Esophagus (tissue), 2 donors: ENCODE measurements around the gene CFAP65. TPM values are rescaled to one million over a fixed set of nuclear protein-coding genes. Genes with fewer than 3 reads are reported as not detected.

Source experiments
- H3K27ac ChIP-seq, 2 donors: one replicate each; pipeline ENCODE4 v1.5.1; 2013; ENCODE audit warnings: low read depth in 2 of 2, mild to moderate bottlenecking in 2 of 2, inconsistent platforms in 1 of 2, low read length in 1 of 2, moderate library complexity in 1 of 2
- H3K27me3 ChIP-seq, 2 donors: one replicate each; pipeline ENCODE4 v1.6.1; 2013; ENCODE audit warnings: low read length in 2 of 2, control low read depth in 1 of 2, mild to moderate bottlenecking in 1 of 2; ENCODE audit not compliant: insufficient read depth in 2 of 2, control insufficient read depth in 1 of 2
- H3K36me3 ChIP-seq, 2 donors: one replicate each; pipeline ENCODE4 v1.6.1; 2013; ENCODE audit warnings: low read length in 1 of 2; ENCODE audit not compliant: control insufficient read depth in 2 of 2, insufficient read depth in 2 of 2
- H3K4me1 ChIP-seq, 2 donors: one replicate each; pipeline ENCODE4 v1.6.1; 2013; ENCODE audit warnings: low read length in 1 of 2; ENCODE audit not compliant: control insufficient read depth in 2 of 2, insufficient read depth in 2 of 2
- H3K4me3 ChIP-seq, 2 donors: one replicate each; pipeline ENCODE4 v1.5.1; 2013; ENCODE audit warnings: low read length in 2 of 2, mild to moderate bottlenecking in 2 of 2, low read depth in 1 of 2, moderate library complexity in 1 of 2
- H3K9me3 ChIP-seq, 2 donors: one replicate each; pipeline ENCODE4 v1.6.1; 2013; ENCODE audit warnings: mild to moderate bottlenecking in 2 of 2, low read depth in 1 of 2, low read length in 1 of 2, moderate library complexity in 1 of 2; ENCODE audit not compliant: control insufficient read depth in 2 of 2, insufficient read depth in 1 of 2
- WGBS, 2 donors: extraction: QIAGEN DNeasy Blood & Tissue Kit; methylation state at CpG; one replicate each; pipeline ENCODE4 v1.1.7; 2013; 5-methylcytosine and 5-hydroxymethylcytosine counted together
- polyA plus RNA-seq, 2 donors: library from polyadenylated mRNA; stranded (reverse); fragments of 200-250 nt; gene quantifications; one replicate each; pipeline ENCODE4 v1.2.3, GENCODE V29; 2013
- donor health status: healthy with polysubstance abuse.
- donor health status: Bipolar disorder and iron deficiency.

Gene CFAP65
- polyA plus RNA-seq, 2 donors: 0.01 TPM; not detected in 1

DNA sequence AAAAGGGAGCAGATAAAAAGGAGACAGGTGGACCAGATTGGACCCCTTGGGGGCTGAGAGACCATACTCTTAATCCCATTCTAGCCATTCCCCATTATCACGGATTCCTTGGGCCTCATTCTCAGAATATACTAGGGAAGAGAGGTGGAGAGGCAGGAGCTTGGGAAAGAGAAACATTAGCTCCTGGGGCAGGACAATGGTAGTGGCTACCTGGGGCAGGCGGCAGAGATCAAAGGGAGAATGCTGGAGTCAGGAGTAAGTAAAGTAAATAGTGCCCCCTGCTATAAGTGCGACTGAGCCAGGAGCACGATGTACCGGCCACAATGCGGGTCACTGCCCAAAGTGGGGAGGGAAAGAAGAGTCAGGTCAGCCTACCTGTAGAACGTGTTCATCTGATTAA, 39.8 kb upstream of the CFAP65 start:
- H3K27me3 ChIP-seq: no peaks in the 10 kb centered on the region
- 81 to 86% methylated on average over 7 of the region's 7 CpGs for WGBS, 2 donors
- no peak overlapping the region for H3K4me3 ChIP-seq
- H3K36me3 ChIP-seq: peaks cover 0 to 5% of the 10 kb centered on the region in 2 donors
- H3K27ac ChIP-seq: no peak overlapping the region
- H3K9me3 ChIP-seq: no peaks in the 10 kb centered on the region
- no peaks in the 10 kb centered on the region for H3K4me1 ChIP-seq

GRCh38 chr2:219079417-219079816, 38.1 kb upstream of the CFAP65 start:
- 79 to 88% methylated on average over 2 of the region's 2 CpGs for WGBS, 2 donors
- Histone ChIP-seq H3K4me3 (no peak overlapping the region), H3K27ac (no peak overlapping the region), H3K27me3 (no peaks in the 10 kb centered on the region), H3K4me1 (no peaks in the 10 kb centered on the region), H3K9me3 (no peaks in the 10 kb centered on the region), H3K36me3 (peaks cover 0 to 8% of the 10 kb centered on the region in 2 donors)

DNA sequence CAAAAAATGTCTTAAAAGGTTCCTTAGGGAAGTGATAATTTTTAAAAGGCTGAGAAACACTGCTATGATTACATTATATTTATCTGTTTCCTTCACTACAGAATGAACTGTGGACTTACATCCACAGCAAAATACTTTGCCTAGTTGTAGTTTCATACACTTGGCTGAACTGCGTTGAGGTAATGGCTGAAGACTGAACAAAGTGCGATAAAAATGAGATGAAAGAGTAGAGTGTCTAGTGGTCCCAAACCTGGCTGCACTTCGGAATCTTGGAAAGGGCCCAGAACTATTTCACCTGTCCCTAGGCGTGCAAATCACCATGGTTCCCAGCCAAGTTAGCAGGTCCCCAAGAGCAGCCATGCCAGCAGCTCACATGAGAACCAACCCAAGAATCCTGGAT, 37.6 kb upstream of the CFAP65 start:
- no peaks in the 10 kb centered on the region for H3K27me3 ChIP-seq
- no peaks in the 10 kb centered on the region for H3K4me1 ChIP-seq
- H3K36me3 ChIP-seq: peaks cover 0 to 8% of the 10 kb centered on the region in 2 donors
- H3K4me3 ChIP-seq: no peak overlapping the region
- 90 to 95% methylated on average over 4 of the region's 4 CpGs for WGBS, 2 donors
- H3K27ac ChIP-seq: no peak overlapping the region
- no peaks in the 10 kb centered on the region for H3K9me3 ChIP-seq

DNA sequence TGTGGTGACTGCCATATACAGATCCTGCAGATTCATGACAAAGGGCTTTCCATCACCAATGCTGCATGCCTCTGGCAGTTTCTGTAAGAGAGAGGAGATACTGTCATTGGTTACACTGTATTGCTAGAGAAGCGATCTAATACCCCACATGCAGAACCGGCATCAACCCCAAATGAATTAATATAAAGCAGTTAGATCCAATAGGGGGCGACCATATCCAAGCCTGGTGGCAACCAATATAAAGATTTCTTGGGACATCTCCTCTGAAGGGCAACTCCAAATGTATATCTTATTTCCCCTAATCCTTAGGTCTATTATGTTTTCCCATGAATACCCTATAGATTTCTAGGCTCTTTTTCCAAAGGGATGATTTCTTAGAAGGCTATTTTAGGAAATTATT, 36.8 kb upstream of the CFAP65 start:
- no peaks in the 10 kb centered on the region for H3K4me1 ChIP-seq
- no peaks in the 10 kb centered on the region for H3K9me3 ChIP-seq
- H3K27ac ChIP-seq: no peak overlapping the region
- peaks cover 0 to 9% of the 10 kb centered on the region in 2 donors for H3K36me3 ChIP-seq
- 84 to 92% methylated on average over 3 of the region's 3 CpGs for WGBS, 2 donors
- no peaks in the 10 kb centered on the region for H3K27me3 ChIP-seq
- no peak overlapping the region for H3K4me3 ChIP-seq

DNA sequence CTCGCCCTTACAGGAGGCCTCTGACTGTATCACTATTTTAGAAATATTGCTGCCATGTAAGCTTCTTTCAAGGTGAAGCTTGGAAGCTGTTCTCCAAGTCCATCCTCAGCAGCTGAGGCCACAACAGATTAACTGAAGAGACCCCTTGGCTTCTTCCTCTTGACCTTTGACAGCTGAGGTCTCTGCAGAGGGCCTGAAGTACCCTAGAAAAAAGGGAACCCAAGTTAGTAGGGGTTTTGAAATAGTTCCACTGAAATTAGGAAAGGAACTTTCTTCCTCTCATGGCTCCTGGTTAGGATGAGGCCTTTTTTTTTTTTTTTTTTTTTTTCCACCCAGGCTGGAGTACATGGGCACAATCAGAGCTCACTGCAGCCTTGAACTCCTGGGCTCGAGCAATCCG, 34.9 kb upstream of the CFAP65 start:
- WGBS, 2 donors: 95 to 97% methylated on average over 3 of the region's 3 CpGs
- Histone ChIP-seq H3K36me3 (peaks cover 0 to 10% of the 10 kb centered on the region in 2 donors), H3K27me3 (no peaks in the 10 kb centered on the region), H3K27ac (no peak overlapping the region), H3K4me1 (no peaks in the 10 kb centered on the region), H3K4me3 (no peak overlapping the region), H3K9me3 (no peaks in the 10 kb centered on the region)

DNA sequence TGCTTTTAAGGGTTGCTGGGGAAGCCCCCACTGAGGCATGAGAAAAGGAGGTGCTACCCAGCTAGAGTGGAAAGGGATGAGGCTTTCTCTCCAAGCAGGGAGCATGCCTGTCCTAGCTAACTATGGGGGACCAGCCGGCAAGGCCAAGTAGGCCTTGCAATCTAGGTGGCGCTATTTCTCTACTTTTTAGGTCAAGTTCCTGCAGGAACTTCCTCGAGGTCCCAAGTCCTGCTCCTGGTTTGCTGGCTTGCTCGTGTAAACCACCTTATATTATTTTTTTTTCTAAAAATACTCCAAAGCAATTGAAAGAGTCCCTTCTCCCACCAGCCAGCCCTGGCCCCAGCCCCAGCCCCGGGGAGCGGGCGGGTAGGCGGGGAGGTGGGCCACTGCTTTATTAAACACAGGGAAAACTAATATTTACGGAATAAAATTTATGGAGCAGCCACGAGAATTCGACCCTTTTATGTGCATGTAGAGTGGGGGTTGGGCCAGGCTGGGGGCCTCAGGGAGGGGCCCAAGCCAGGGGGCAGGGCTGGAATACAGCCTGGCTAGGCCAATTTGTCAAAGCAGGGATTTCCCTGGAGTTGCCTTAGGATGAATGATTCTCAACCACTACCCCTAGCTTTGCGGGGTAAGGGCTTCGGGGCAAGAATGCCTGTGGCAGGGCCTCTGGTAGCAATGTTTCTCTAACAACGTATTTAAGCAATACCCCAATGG, 32.3 kb upstream of the CFAP65 start:
- H3K4me3 ChIP-seq: no peak overlapping the region
- H3K9me3 ChIP-seq: no peaks in the 10 kb centered on the region
- H3K27ac ChIP-seq: no peak overlapping the region
- H3K36me3 ChIP-seq: peaks cover 0 to 10% of the 10 kb centered on the region in 2 donors
- 57 to 62% methylated on average over 14 of the region's 14 CpGs for WGBS, 2 donors
- H3K27me3 ChIP-seq: no peaks in the 10 kb centered on the region
- no peaks in the 10 kb centered on the region for H3K4me1 ChIP-seq

DNA sequence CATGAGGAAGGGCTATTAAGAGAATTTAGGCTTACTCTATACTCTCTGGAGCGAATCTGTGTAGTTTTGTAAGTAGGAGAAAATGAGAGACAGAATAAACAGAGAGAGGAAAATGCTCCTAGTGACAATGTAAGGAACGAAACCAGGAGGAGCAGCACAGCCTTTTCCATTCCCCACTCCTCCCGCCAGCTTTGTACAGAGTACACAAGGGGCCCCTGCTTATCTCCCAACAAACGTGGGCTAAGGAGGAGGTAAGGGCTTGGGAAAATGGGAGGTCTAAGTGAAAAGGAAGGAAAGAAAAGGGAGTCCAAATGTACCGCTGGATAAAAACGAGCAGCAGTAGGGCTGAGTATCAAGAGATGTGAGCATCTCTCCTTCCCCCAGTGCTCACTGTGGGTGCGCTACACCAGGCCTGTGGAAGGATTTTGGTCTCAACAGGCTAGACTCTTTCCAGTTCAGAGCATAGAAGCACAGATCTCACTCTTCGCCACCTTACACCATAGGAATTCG, 31.5 kb upstream of the CFAP65 start:
- no peak overlapping the region for H3K27ac ChIP-seq
- 88 to 90% methylated on average over 9 of the region's 9 CpGs for WGBS, 2 donors
- no peaks in the 10 kb centered on the region for H3K4me1 ChIP-seq
- H3K9me3 ChIP-seq: no peaks in the 10 kb centered on the region
- no peaks in the 10 kb centered on the region for H3K27me3 ChIP-seq
- H3K36me3 ChIP-seq: peaks cover 0 to 10% of the 10 kb centered on the region in 2 donors
- no peak overlapping the region for H3K4me3 ChIP-seq

DNA sequence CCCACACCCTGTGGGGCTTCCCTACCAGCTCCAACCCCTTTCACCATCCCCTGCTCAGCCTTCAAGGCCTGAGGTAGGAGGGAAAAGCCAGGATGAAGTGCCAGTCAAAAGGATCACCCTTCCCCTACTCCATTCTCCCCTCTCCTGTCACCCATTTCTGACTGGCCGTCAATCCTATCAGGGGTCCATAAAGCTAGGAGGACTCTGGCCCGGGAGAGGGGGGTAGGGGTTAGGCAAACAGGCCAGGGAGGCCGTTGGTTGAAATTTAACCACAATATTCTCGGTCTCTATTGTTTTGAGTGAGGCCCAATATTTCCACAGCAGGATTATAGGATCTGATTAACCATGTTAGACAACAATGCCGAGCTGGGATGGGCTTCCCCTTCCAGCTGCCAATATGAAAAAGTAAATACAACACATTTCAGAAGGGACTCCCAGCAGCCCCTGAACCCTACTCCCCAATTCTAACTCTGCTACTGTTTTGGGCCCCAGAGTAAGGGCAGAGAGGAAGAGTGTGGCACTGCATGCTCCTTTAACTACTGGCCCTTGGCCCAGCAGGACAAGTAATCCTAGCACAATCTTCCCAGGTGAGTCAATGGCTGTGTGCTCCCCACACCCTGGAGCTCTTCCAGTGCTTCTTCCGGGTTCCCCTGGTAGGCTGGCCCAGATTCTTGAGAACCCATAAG, 30.0 kb upstream of the CFAP65 start:
- Histone ChIP-seq H3K27ac (no peak overlapping the region), H3K4me3 (no peak overlapping the region), H3K36me3 (peaks cover 0 to 5% of the 10 kb centered on the region in 2 donors), H3K27me3 (no peaks in the 10 kb centered on the region), H3K4me1 (no peaks in the 10 kb centered on the region), H3K9me3 (no peaks in the 10 kb centered on the region)
- WGBS, 2 donors: 59 to 72% methylated on average over 6 of the region's 6 CpGs

- no peak overlapping the region for H3K27ac ChIP-seq
- H3K9me3 ChIP-seq: no peaks in the 10 kb centered on the region
- peaks cover 0 to 6% of the 10 kb centered on the region in 2 donors for H3K4me1 ChIP-seq
- H3K36me3 ChIP-seq: no peaks in the 10 kb centered on the region
- 55 to 72% methylated on average over 1 of the region's 1 CpG for WGBS, 2 donors
- H3K27me3 ChIP-seq: peaks cover 5 to 13% of the 10 kb centered on the region in 2 donors
- no peak overlapping the region for H3K4me3 ChIP-seq
Observed at GRCh38 chr2:219065484-219065883, 24.2 kb upstream of the CFAP65 start.
